Mucosa of stomach (tissue), 1 donor: ENCODE data around the gene WFIKKN2.

Experiments used
- H3K27me3 ChIP-seq: one replicate; pipeline ENCODE4 v1.7.0; 2013; ENCODE audit warnings: mild to moderate bottlenecking, low read length; ENCODE audit not compliant: control insufficient read depth, insufficient read depth
- H3K36me3 ChIP-seq: one replicate; pipeline ENCODE4 v1.7.0; 2013; ENCODE audit warnings: low read length; ENCODE audit not compliant: control insufficient read depth, insufficient read depth
- H3K4me1 ChIP-seq: one replicate; pipeline ENCODE4 v1.7.0; 2013; ENCODE audit warnings: mild to moderate bottlenecking, low read length; ENCODE audit not compliant: control insufficient read depth, insufficient read depth
- H3K4me3 ChIP-seq: one replicate; pipeline ENCODE4 v1.7.0; 2013; ENCODE audit warnings: low read length
- H3K9ac ChIP-seq: one replicate; pipeline ENCODE4 v1.7.0; 2013; ENCODE audit warnings: mild to moderate bottlenecking, low read length, moderate library complexity
- H3K9me3 ChIP-seq: one replicate; pipeline ENCODE4 v1.7.0; 2013; ENCODE audit warnings: mild to moderate bottlenecking, low read length, moderate library complexity; ENCODE audit not compliant: control insufficient read depth
- donor health status: Pancreatic carcinoma.

Gene WFIKKN2, protein sequence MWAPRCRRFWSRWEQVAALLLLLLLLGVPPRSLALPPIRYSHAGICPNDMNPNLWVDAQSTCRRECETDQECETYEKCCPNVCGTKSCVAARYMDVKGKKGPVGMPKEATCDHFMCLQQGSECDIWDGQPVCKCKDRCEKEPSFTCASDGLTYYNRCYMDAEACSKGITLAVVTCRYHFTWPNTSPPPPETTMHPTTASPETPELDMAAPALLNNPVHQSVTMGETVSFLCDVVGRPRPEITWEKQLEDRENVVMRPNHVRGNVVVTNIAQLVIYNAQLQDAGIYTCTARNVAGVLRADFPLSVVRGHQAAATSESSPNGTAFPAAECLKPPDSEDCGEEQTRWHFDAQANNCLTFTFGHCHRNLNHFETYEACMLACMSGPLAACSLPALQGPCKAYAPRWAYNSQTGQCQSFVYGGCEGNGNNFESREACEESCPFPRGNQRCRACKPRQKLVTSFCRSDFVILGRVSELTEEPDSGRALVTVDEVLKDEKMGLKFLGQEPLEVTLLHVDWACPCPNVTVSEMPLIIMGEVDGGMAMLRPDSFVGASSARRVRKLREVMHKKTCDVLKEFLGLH

DNA sequence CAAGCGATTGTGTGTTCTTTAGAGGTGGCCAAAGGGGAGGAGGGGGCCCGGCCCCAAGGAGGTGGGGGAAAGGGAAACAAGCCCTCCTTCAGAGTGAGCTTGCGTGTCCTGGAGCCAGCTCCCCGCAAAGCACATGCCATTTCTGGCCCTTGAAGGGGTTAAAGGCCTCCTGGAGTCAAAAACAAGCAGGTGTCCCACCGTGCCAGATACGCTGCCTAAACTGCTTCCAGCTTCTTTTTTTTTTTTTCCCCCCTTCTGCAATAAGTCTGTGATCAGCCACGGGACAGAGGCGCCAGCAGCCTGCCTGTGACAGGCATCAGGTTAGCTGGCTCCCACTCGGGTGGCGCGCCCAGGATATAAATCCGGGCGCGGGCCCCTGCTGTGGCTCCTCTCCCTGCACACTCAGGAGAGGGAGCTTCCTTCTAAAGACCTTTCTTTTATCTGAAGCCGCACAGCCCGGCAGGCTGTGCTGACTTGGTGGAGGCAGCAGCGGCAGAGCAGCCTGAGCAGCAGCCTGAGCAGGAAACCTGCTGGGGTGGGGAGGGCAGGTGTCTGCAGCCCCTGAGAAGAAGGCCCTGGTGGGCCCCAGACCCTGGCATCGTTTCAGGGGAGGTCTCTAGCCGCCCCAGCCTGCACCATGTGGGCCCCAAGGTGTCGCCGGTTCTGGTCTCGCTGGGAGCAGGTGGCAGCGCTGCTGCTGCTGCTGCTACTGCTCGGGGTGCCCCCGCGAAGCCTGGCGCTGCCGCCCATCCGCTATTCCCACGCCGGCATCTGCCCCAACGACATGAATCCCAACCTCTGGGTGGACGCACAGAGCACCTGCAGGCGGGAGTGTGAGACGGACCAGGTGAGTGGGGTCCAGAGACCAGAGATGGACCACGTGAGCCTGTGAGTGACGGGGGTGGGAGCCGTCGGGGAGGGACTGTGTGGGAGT lies at the start of gene WFIKKN2:
Gene WFIKKN2, plus strand, starts transcription at position 286 of the 934 bp plus-strand sequence. Its CDS starts 352 bp downstream, at position 638.
- Histone ChIP-seq H3K27me3 (peaks cover 14% of the 10 kb centered on the region), H3K9ac (no peak within 1 kb of the TSS), H3K4me1 (peaks cover 19% of the 10 kb centered on the region), H3K36me3 (no peaks in the 10 kb centered on the region), H3K9me3 (no peaks in the 10 kb centered on the region), H3K4me3 (no peak within 1 kb of the TSS)

- no peaks in the 10 kb centered on the region for H3K36me3 ChIP-seq
- H3K27me3 ChIP-seq = peaks cover 2% of the 10 kb centered on the region
- H3K9ac ChIP-seq = peak overlapping the region; percentile 4
- peaks cover 16% of the 10 kb centered on the region for H3K4me1 ChIP-seq
- H3K9me3 ChIP-seq = no peaks in the 10 kb centered on the region
- H3K4me3 ChIP-seq = no peak overlapping the region
Observed at GRCh38 chr17:50785946-50786570, 49.3 kb upstream of the WFIKKN2 start.

DNA sequence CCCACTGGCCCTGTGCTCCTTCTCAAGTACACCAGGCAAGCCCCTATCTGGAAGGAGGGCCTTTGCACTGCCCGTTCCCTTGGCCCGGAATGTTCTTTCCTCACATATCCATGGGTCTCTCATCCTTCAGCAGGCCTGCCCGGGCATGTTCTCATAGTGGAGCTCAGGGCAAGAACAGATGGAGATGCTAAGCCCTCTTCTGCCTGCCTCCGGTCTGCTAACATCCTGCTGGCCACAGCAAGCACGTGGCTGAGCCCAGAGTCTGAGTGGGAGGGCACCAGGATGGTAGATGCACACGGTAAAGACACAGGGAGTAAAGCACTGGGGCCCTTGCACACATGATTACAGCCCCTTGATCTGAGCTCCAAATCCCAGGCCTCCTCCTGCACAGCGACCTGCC lies 48.3 kb upstream of the WFIKKN2 start:
- Histone ChIP-seq H3K9me3 (no peaks in the 10 kb centered on the region), H3K27me3 (no peaks in the 10 kb centered on the region), H3K4me1 (peaks cover 11% of the 10 kb centered on the region), H3K4me3 (no peak overlapping the region), H3K36me3 (no peaks in the 10 kb centered on the region), H3K9ac (no peak overlapping the region)

- H3K36me3 ChIP-seq = no peaks in the 10 kb centered on the region
- peaks cover 7% of the 10 kb centered on the region for H3K4me1 ChIP-seq
- H3K9ac ChIP-seq = no peak overlapping the region
Observed at GRCh38 chr17:50790618-50791017, 44.8 kb upstream of the WFIKKN2 start.

DNA sequence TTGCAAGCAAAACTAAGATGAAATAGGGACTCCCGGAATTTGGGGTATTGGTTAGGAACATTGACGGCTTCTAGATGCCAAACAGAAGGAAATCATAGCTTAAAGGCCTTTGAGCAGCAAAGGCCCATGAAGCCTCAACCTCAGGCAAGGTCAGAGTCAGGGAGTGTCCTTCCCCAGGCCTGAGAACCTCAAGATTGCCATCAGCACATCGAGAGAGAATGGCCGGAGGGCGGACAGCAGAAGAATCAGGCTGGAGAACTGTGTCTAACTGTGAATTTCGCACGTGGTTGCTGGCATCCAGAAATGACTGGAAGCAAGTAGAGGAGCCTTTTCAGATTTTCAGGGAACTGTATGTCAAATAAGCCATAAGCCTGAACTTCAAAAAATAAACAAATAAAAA lies 43.3 kb upstream of the WFIKKN2 start:
- Histone ChIP-seq H3K27me3 (no peaks in the 10 kb centered on the region), H3K4me3 (no peak overlapping the region), H3K4me1 (no peaks in the 10 kb centered on the region), H3K36me3 (no peaks in the 10 kb centered on the region), H3K9me3 (no peaks in the 10 kb centered on the region), H3K9ac (no peak overlapping the region)

More at GRCh38 chr17:50790618-50791017, 44.8 kb upstream of the WFIKKN2 start:
- no peaks in the 10 kb centered on the region for H3K27me3 ChIP-seq
- no peak overlapping the region for H3K4me3 ChIP-seq
- H3K9me3 ChIP-seq = no peaks in the 10 kb centered on the region

DNA sequence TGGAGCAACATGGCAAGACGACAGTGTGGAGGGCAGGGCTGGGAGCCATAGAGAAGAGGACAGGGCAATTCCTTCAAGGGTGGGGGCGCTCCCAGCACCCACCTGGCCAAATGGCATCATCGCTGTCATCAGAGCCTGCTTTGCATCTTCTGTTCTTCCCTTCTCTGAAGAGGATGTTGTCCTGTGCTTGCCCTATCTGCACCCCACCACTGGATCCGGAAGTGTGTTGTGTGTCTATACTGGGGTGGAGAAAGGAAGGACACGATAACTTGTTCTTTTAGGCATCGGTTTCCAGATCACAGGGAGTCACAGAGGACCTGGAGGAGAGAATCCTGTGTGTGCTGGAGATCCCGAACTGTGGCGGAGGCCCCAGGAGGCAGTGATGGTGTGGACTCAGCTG lies 42.4 kb upstream of the WFIKKN2 start:
- Histone ChIP-seq H3K9ac (no peak overlapping the region), H3K4me3 (no peak overlapping the region)

DNA sequence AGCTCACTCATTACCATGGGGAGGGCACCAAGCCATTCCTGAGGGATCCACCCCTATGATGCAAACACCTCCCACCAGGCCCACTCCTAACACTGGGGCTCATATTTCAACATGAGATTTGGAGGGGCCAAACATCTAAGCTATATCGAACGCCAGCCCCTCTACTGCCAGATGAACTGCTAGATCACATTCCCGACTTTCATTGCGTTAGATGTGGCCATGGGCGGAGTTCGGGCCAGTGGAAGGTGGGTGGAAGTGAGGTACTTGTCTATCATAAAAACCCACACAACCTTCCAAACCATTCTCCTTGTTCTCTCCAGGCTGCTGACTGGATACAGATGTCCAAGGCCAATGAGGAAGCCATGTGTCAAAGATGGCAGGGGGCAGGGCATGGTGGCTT lies 41.0 kb upstream of the WFIKKN2 start:
- Histone ChIP-seq H3K9ac (no peak overlapping the region), H3K4me1 (no peaks in the 10 kb centered on the region), H3K36me3 (no peaks in the 10 kb centered on the region), H3K27me3 (no peaks in the 10 kb centered on the region), H3K4me3 (no peak overlapping the region), H3K9me3 (no peaks in the 10 kb centered on the region)

More for the DNA sequence above, 42.4 kb upstream of the WFIKKN2 start:
- Histone ChIP-seq H3K36me3 (no peaks in the 10 kb centered on the region), H3K9me3 (no peaks in the 10 kb centered on the region), H3K27me3 (no peaks in the 10 kb centered on the region), H3K4me1 (no peaks in the 10 kb centered on the region)

- no peak overlapping the region for H3K4me3 ChIP-seq
- H3K36me3 ChIP-seq = no peaks in the 10 kb centered on the region
- no peak overlapping the region for H3K9ac ChIP-seq
- H3K4me1 ChIP-seq = no peaks in the 10 kb centered on the region
- no peaks in the 10 kb centered on the region for H3K27me3 ChIP-seq
- H3K9me3 ChIP-seq = no peaks in the 10 kb centered on the region
Observed at GRCh38 chr17:50797135-50797810, 38.1 kb upstream of the WFIKKN2 start.

GRCh38 chr17:50798424-50799288 lies 36.7 kb upstream of the WFIKKN2 start:
- Histone ChIP-seq H3K36me3 (no peaks in the 10 kb centered on the region), H3K4me3 (no peak overlapping the region), H3K27me3 (no peaks in the 10 kb centered on the region)

DNA sequence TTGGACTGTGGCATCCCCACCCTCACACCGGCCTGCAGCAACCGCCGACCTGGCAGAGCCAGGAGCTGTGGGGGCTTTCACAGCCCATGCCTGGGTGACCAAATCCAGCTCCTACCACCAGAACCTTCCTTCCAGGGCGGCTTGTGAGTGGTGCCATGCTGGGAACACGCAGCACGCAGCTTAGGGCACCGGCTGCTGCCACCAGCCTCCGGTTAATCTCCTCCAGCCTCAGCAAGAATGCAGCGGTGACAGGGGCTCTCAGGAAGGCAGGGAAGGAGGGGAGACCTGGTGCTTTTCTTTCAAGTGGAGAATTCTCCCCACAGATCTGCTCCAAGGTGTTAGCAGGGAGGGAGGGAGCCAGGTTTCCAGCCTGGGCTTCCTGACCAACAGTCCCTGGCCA lies 35.8 kb upstream of the WFIKKN2 start:
- no peaks in the 10 kb centered on the region for H3K9me3 ChIP-seq
- H3K36me3 ChIP-seq = no peaks in the 10 kb centered on the region
- H3K9ac ChIP-seq = no peak overlapping the region
- H3K27me3 ChIP-seq = no peaks in the 10 kb centered on the region
- H3K4me1 ChIP-seq = no peaks in the 10 kb centered on the region
- no peak overlapping the region for H3K4me3 ChIP-seq

More at GRCh38 chr17:50798424-50799288, 36.7 kb upstream of the WFIKKN2 start:
- no peaks in the 10 kb centered on the region for H3K9me3 ChIP-seq
- no peak overlapping the region for H3K9ac ChIP-seq
- H3K4me1 ChIP-seq = no peaks in the 10 kb centered on the region
